Osteoblast (primary cell): ENCODE data around the gene GAMT. TPM values are rescaled to one million over a fixed set of nuclear protein-coding genes. Genes with fewer than 3 reads are reported as not detected.

Experiments
- DNase-seq: peaks from one replicate; pipeline ENCODE4 v3.0.0; 2011; ENCODE audit warnings: low spot score, mixed read lengths; ENCODE audit not compliant: insufficient read length; ENCODE audit errors: missing footprints
- H2AFZ ChIP-seq: 2 replicates; pipeline ENCODE4 v1.6.0; 2011; ENCODE audit warnings: mild to moderate bottlenecking, low read length
- H3K27ac ChIP-seq: 2 replicates; pipeline ENCODE4 v1.5.1; 2011; ENCODE audit warnings: mild to moderate bottlenecking, low read depth, low read length, moderate library complexity
- H3K27me3 ChIP-seq: 2 replicates; pipeline ENCODE4 v1.6.0; 2012; ENCODE audit warnings: mild to moderate bottlenecking, control low read depth, inconsistent platforms, low read length, moderate library complexity; ENCODE audit not compliant: insufficient read depth
- H3K36me3 ChIP-seq: 2 replicates; pipeline ENCODE4 v1.5.1; 2011; ENCODE audit warnings: mild to moderate bottlenecking, low read length, control low read depth, moderate library complexity; ENCODE audit not compliant: insufficient read depth
- H3K4me1 ChIP-seq: 2 replicates; pipeline ENCODE4 v1.5.1; 2011; ENCODE audit warnings: mild to moderate bottlenecking, low read length, control low read depth, moderate library complexity; ENCODE audit not compliant: insufficient read depth
- H3K4me2 ChIP-seq: 2 replicates; pipeline ENCODE4 v1.6.0; 2011; ENCODE audit warnings: mild to moderate bottlenecking, low read length; ENCODE audit not compliant: insufficient read depth
- H3K4me3 ChIP-seq: fragments of 200-600 bp; sonication (generic); 3 replicates; pipeline ENCODE4 v1.5.1; 2012; ENCODE audit warnings: mild to moderate bottlenecking, low read length, inconsistent platforms; ENCODE audit not compliant: insufficient read depth
- H3K79me2 ChIP-seq: 2 replicates; pipeline ENCODE4 v1.6.0; 2012; ENCODE audit warnings: mild to moderate bottlenecking, low read length, control low read depth, inconsistent platforms; ENCODE audit not compliant: insufficient read depth
- H3K9me3 ChIP-seq: 2 replicates; pipeline ENCODE4 v1.5.1; 2011; ENCODE audit warnings: low read depth, low read length, control low read depth
- H4K20me1 ChIP-seq: 2 replicates; pipeline ENCODE4 v1.6.0; 2012; ENCODE audit warnings: mild to moderate bottlenecking, low read length, control low read depth; ENCODE audit not compliant: insufficient read depth
- CTCF ChIP-seq: IDR thresholded peaks from 2 replicates; pipeline ENCODE4 v1.5.1; 2011; ENCODE audit warnings: mild to moderate bottlenecking, low read depth, low read length, moderate library complexity; ENCODE audit errors: extremely low read depth
- total RNA-seq: library from RNA; depleted of rRNA; stranded (reverse); fragments of >200 nt; gene quantifications from 2 replicates; pipeline ENCODE4 v1.2.3, GENCODE V29; 2012

GAMT gene
- 25.0 and 29.2 TPM in 2 replicates for total RNA-seq

GRCh38 chr19:1401138-1401888 is at the start of gene GAMT:
TSS of gene GAMT (minus strand) at chr19:1401542. CDS start at chr19:1401476, 66 bp downstream.
- H3K9me3 ChIP-seq = no peaks in the 10 kb centered on the region
- peak; percentile 13 for TF ChIP-seq CTCF
- H3K4me2 ChIP-seq = peak within 1 kb of the TSS; percentile 91
- peak within 1 kb of the TSS; percentile 70 for H2AFZ ChIP-seq
- H3K36me3 ChIP-seq = no peaks in the 10 kb centered on the region
- no peaks in the 10 kb centered on the region for H3K27me3 ChIP-seq
- H3K4me3 ChIP-seq = peak within 1 kb of the TSS; percentile 76
- no peak within 1 kb of the TSS for H3K27ac ChIP-seq
- peaks cover 5% of the 10 kb centered on the region for H4K20me1 ChIP-seq
- no peaks in the 10 kb centered on the region for H3K79me2 ChIP-seq
- H3K4me1 ChIP-seq = peaks cover 11% of the 10 kb centered on the region
- peak; percentile 98 for DNase-seq

- Histone ChIP-seq H3K79me2 (no peaks in the 10 kb centered on the region), H3K4me2 (no peak within 1 kb of the TSS), H4K20me1 (peaks cover 35% of the 10 kb centered on the region), H3K27ac (no peak within 1 kb of the TSS), H3K4me1 (peaks cover 3% of the 10 kb centered on the region), H3K27me3 (peaks cover 84% of the 10 kb centered on the region), H3K9me3 (no peaks in the 10 kb centered on the region), H3K4me3 (no peak within 1 kb of the TSS), H2AFZ (no peak within 1 kb of the TSS), H3K36me3 (no peaks in the 10 kb centered on the region)
- DNase-seq = peak; percentile 99
- TF ChIP-seq CTCF = no peak
Observed at GRCh38 chr19:1449467-1450442, 48.4 kb upstream of the GAMT start, which contains the start of gene APC2. TSS of gene APC2 (plus strand) at chr19:1450121. CDS start at chr19:1453002, 2,881 bp downstream.

- Histone ChIP-seq H3K27me3 (peaks cover 71% of the 10 kb centered on the region), H3K36me3 (peaks cover 4% of the 10 kb centered on the region), H3K27ac (no peak overlapping the region), H3K4me3 (no peak overlapping the region), H4K20me1 (peaks cover 39% of the 10 kb centered on the region), H2AFZ (no peak overlapping the region), H3K79me2 (no peaks in the 10 kb centered on the region), H3K4me1 (peaks cover 3% of the 10 kb centered on the region), H3K4me2 (no peak overlapping the region), H3K9me3 (no peaks in the 10 kb centered on the region)
- no peak for TF ChIP-seq CTCF
- DNase-seq = no peak
Observed at GRCh38 chr19:1447944-1448343, 46.6 kb upstream of the GAMT start.
